ENCODE measurements around the gene ANO10.
"Not testable (repeated sequence)": the region's sequence is repeated elsewhere in the genome, so short reads cannot be mapped to it uniquely, and the experiment has no call there.

Gene ANO10

GRCh38 chr3:43364494-43364893 lies 257.3 kb downstream of the ANO10 start:
- no peaks in the 10 kb centered on the region for H3K27me3 ChIP-seq (ENCODE audit: control insufficient read depth in 1 of 2, insufficient read depth in 2 of 2, low read length in 2 of 2)
- H3K27ac ChIP-seq (ENCODE audit: low read depth, low read length) = no peak overlapping the region
- no peak overlapping the region for H3K9ac ChIP-seq (ENCODE audit: low read length)
- H3K4me1 ChIP-seq (ENCODE audit: insufficient read depth, low read length) = peaks cover 7% of the 10 kb centered on the region
- no peaks in the 10 kb centered on the region for H3K9me3 ChIP-seq (ENCODE audit: low read length)
- H3K4me3 ChIP-seq (ENCODE audit: low read depth in 1 of 2, low read length in 2 of 2) = no peak overlapping the region
- no peaks in the 10 kb centered on the region for H3K36me3 ChIP-seq (ENCODE audit: insufficient read depth, low read length)

GRCh38 chr3:43363621-43364266 lies 258.1 kb downstream of the ANO10 start:
- no peaks in the 10 kb centered on the region for H3K36me3 ChIP-seq (ENCODE audit: insufficient read depth, low read length)
- no peaks in the 10 kb centered on the region for H3K27me3 ChIP-seq (ENCODE audit: control insufficient read depth in 1 of 2, insufficient read depth in 2 of 2, low read length in 2 of 2)
- no peak overlapping the region for H3K9ac ChIP-seq (ENCODE audit: low read length)
- no peak overlapping the region for H3K4me3 ChIP-seq (ENCODE audit: low read depth in 1 of 2, low read length in 2 of 2)
- no peaks in the 10 kb centered on the region for H3K9me3 ChIP-seq (ENCODE audit: low read length)
- H3K4me1 ChIP-seq (ENCODE audit: insufficient read depth, low read length) = peaks cover 7% of the 10 kb centered on the region
- H3K27ac ChIP-seq (ENCODE audit: low read depth, low read length) = no peak overlapping the region

- H3K27ac ChIP-seq (ENCODE audit: low read depth, low read length) = no peak overlapping the region
- H3K9me3 ChIP-seq (ENCODE audit: low read length) = no peaks in the 10 kb centered on the region
- peaks cover 7% of the 10 kb centered on the region for H3K4me1 ChIP-seq (ENCODE audit: insufficient read depth, low read length)
- H3K27me3 ChIP-seq (ENCODE audit: control insufficient read depth in 1 of 2, insufficient read depth in 2 of 2, low read length in 2 of 2) = no peaks in the 10 kb centered on the region
- no peaks in the 10 kb centered on the region for H3K36me3 ChIP-seq (ENCODE audit: insufficient read depth, low read length)
- no peak overlapping the region for H3K9ac ChIP-seq (ENCODE audit: low read length)
- no peak overlapping the region for H3K4me3 ChIP-seq (ENCODE audit: low read depth in 1 of 2, low read length in 2 of 2)
These were observed 258.9 kb downstream of the ANO10 start for GRCh38 chr3:43362961-43363360.

- H3K4me1 ChIP-seq (ENCODE audit: insufficient read depth, low read length) = peaks cover 7% of the 10 kb centered on the region
- H3K27ac ChIP-seq (ENCODE audit: low read depth, low read length) = no peak overlapping the region
- no peak overlapping the region for H3K4me3 ChIP-seq (ENCODE audit: low read depth in 1 of 2, low read length in 2 of 2)
- no peaks in the 10 kb centered on the region for H3K9me3 ChIP-seq (ENCODE audit: low read length)
- H3K36me3 ChIP-seq (ENCODE audit: insufficient read depth, low read length) = no peaks in the 10 kb centered on the region
- no peak overlapping the region for H3K9ac ChIP-seq (ENCODE audit: low read length)
- no peaks in the 10 kb centered on the region for H3K27me3 ChIP-seq (ENCODE audit: control insufficient read depth in 1 of 2, insufficient read depth in 2 of 2, low read length in 2 of 2)
These were observed 259.6 kb downstream of the ANO10 start for GRCh38 chr3:43362183-43362582.

- Histone ChIP-seq H3K9me3 (ENCODE audit: low read length) (no peaks in the 10 kb centered on the region), H3K9ac (ENCODE audit: low read length) (no peak overlapping the region), H3K27me3 (ENCODE audit: control insufficient read depth in 1 of 2, insufficient read depth in 2 of 2, low read length in 2 of 2) (no peaks in the 10 kb centered on the region), H3K4me1 (ENCODE audit: insufficient read depth, low read length) (peaks cover 3% of the 10 kb centered on the region), H3K4me3 (ENCODE audit: low read depth in 1 of 2, low read length in 2 of 2) (no peak overlapping the region), H3K27ac (ENCODE audit: low read depth, low read length) (no peak overlapping the region), H3K36me3 (ENCODE audit: insufficient read depth, low read length) (no peaks in the 10 kb centered on the region)
These were observed 260.7 kb downstream of the ANO10 start for GRCh38 chr3:43361077-43361476.

GRCh38 chr3:43356033-43356432 lies 265.8 kb downstream of the ANO10 start:
- H3K9me3 ChIP-seq (ENCODE audit: low read length); H3K4me3 ChIP-seq (ENCODE audit: low read depth in 1 of 2, low read length in 2 of 2); H3K9ac ChIP-seq (ENCODE audit: low read length); H3K27ac ChIP-seq (ENCODE audit: low read depth, low read length); H3K36me3 ChIP-seq (ENCODE audit: insufficient read depth, low read length); H3K4me1 ChIP-seq (ENCODE audit: insufficient read depth, low read length); H3K27me3 ChIP-seq (ENCODE audit: control insufficient read depth in 1 of 2, insufficient read depth in 2 of 2, low read length in 2 of 2): not testable (repeated sequence)

- peaks cover 7% of the 10 kb centered on the region for H3K9me3 ChIP-seq (ENCODE audit: low read length)
- H3K27me3 ChIP-seq (ENCODE audit: control insufficient read depth in 1 of 2, insufficient read depth in 2 of 2, low read length in 2 of 2) = no peaks in the 10 kb centered on the region
- H3K27ac ChIP-seq (ENCODE audit: low read depth, low read length) = no peak overlapping the region
- H3K4me3 ChIP-seq (ENCODE audit: low read depth in 1 of 2, low read length in 2 of 2) = no peak overlapping the region
- H3K9ac ChIP-seq (ENCODE audit: low read length) = no peak overlapping the region
- H3K4me1 ChIP-seq (ENCODE audit: insufficient read depth, low read length) = no peaks in the 10 kb centered on the region
- peaks cover 13% of the 10 kb centered on the region for H3K36me3 ChIP-seq (ENCODE audit: insufficient read depth, low read length)
These were observed 267.7 kb downstream of the ANO10 start for GRCh38 chr3:43353923-43354670.

- Histone ChIP-seq H3K9ac (ENCODE audit: low read length) (no peak overlapping the region), H3K27me3 (ENCODE audit: control insufficient read depth in 1 of 2, insufficient read depth in 2 of 2, low read length in 2 of 2) (no peaks in the 10 kb centered on the region), H3K36me3 (ENCODE audit: insufficient read depth, low read length) (peaks cover 20% of the 10 kb centered on the region), H3K9me3 (ENCODE audit: low read length) (peaks cover 7% of the 10 kb centered on the region), H3K4me1 (ENCODE audit: insufficient read depth, low read length) (no peaks in the 10 kb centered on the region), H3K27ac (ENCODE audit: low read depth, low read length) (no peak overlapping the region), H3K4me3 (ENCODE audit: low read depth in 1 of 2, low read length in 2 of 2) (no peak overlapping the region)
These were observed 268.4 kb downstream of the ANO10 start for GRCh38 chr3:43353393-43353792.

GRCh38 chr3:43349716-43350115 lies 272.1 kb downstream of the ANO10 start:
- Histone ChIP-seq H3K27me3 (ENCODE audit: control insufficient read depth in 1 of 2, insufficient read depth in 2 of 2, low read length in 2 of 2) (no peaks in the 10 kb centered on the region), H3K4me3 (ENCODE audit: low read depth in 1 of 2, low read length in 2 of 2) (no peak overlapping the region), H3K4me1 (ENCODE audit: insufficient read depth, low read length) (peaks cover under 1% of the 10 kb centered on the region), H3K9me3 (ENCODE audit: low read length) (peaks cover 7% of the 10 kb centered on the region), H3K36me3 (ENCODE audit: insufficient read depth, low read length) (peaks cover 41% of the 10 kb centered on the region), H3K9ac (ENCODE audit: low read length) (no peak overlapping the region), H3K27ac (ENCODE audit: low read depth, low read length) (no peak overlapping the region)

- Histone ChIP-seq H3K9ac (ENCODE audit: low read length) (no peak overlapping the region), H3K4me1 (ENCODE audit: insufficient read depth, low read length) (peaks cover 8% of the 10 kb centered on the region), H3K27me3 (ENCODE audit: control insufficient read depth in 1 of 2, insufficient read depth in 2 of 2, low read length in 2 of 2) (no peaks in the 10 kb centered on the region), H3K27ac (ENCODE audit: low read depth, low read length) (no peak overlapping the region), H3K9me3 (ENCODE audit: low read length) (peaks cover 6% of the 10 kb centered on the region), H3K4me3 (ENCODE audit: low read depth in 1 of 2, low read length in 2 of 2) (no peak overlapping the region), H3K36me3 (ENCODE audit: insufficient read depth, low read length) (peaks cover 42% of the 10 kb centered on the region)
These were observed 272.8 kb downstream of the ANO10 start for GRCh38 chr3:43348852-43349574.

GRCh38 chr3:43348350-43348749 lies 273.5 kb downstream of the ANO10 start:
- Histone ChIP-seq H3K9me3 (ENCODE audit: low read length) (no peaks in the 10 kb centered on the region), H3K27ac (ENCODE audit: low read depth, low read length) (no peak overlapping the region), H3K9ac (ENCODE audit: low read length) (no peak overlapping the region), H3K27me3 (ENCODE audit: control insufficient read depth in 1 of 2, insufficient read depth in 2 of 2, low read length in 2 of 2) (no peaks in the 10 kb centered on the region), H3K36me3 (ENCODE audit: insufficient read depth, low read length) (peaks cover 49% of the 10 kb centered on the region), H3K4me1 (ENCODE audit: insufficient read depth, low read length) (peaks cover 14% of the 10 kb centered on the region), H3K4me3 (ENCODE audit: low read depth in 1 of 2, low read length in 2 of 2) (no peak overlapping the region)
